ENCODE results near the gene HACD1. TPM values are rescaled to one million over a fixed set of nuclear protein-coding genes. Genes with fewer than 3 reads are reported as not detected.
"Not testable (repeated sequence)": the region's sequence is repeated elsewhere in the genome, so short reads cannot be mapped to it uniquely, and the experiment has no call there.

The HACD1 gene
- total and polyA plus RNA-seq, 2 donors (not counting 3 experiments of a cell fraction or from before 2014, with no cell fraction given) = 17.4 to 25.2 TPM

GRCh38 chr10:17590969-17591645 lies 26.1 kb downstream of the HACD1 start:
- POLR2A ChIA-PET = no interaction called here
- intact Hi-C loops (cut with micrococcal nuclease) = no loop called here

GRCh38 chr10:17589316-17589715 lies 27.9 kb downstream of the HACD1 start:
- H3K4me3 ChIP-seq (replicated peaks in 1 of 3; ENCODE audit: insufficient read depth in 1 of 3, low read depth in 1 of 3, low read length in 3 of 3); dilution Hi-C loops (cut with MboI; ENCODE audit: extremely low pct_ligation_motif_present, low sequenced_read_pairs); H3K9me1 ChIP-seq (replicated peaks; ENCODE audit: control insufficient read depth, extremely low read depth, insufficient read depth, low read length); H2AFZ ChIP-seq (ENCODE audit: low read depth, low read length); H3K4me1 ChIP-seq (ENCODE audit: control insufficient read depth, extremely low read depth, insufficient read depth, low read length); CTCF ChIA-PET; H3K27ac ChIP-seq (ENCODE audit: insufficient read depth, low read depth, low read length); intact Hi-C loops (cut with micrococcal nuclease); H4K20me1 ChIP-seq (replicated peaks; ENCODE audit: control insufficient read depth, extremely low read depth, insufficient read depth, low read length); BruUV-seq (replicated peaks); H3K9me3 ChIP-seq (replicated peaks; ENCODE audit: control insufficient read depth, insufficient read depth, low read length); H3K27me3 ChIP-seq (ENCODE audit: control insufficient read depth in 2 of 2, insufficient read depth in 2 of 2, low read length in 2 of 2); H3K79me2 ChIP-seq (ENCODE audit: control insufficient read depth, insufficient read depth, low read length); DNase-seq (ENCODE audit: low read depth, low spot score); POLR2A ChIA-PET; H3K36me3 ChIP-seq (ENCODE audit: control insufficient read depth in 2 of 2, extremely low read depth in 1 of 2, insufficient read depth in 2 of 2, low read length in 2 of 2); H3K9ac ChIP-seq (replicated peaks; ENCODE audit: extremely low read depth, insufficient read depth, low read length); FAIRE-seq; H3K4me2 ChIP-seq (ENCODE audit: insufficient read depth, low read length): not testable (repeated sequence)

More at GRCh38 chr10:17590969-17591645, 26.1 kb downstream of the HACD1 start:
- CTCF ChIA-PET = interaction anchor here (1.2 to 2.0 kb wide), 4 partner anchors 10 to 182 kb away, joined by 3 to 8 read pairs (median 4); no protein-coding TSS in a partner anchor
- dilution Hi-C loops (cut with MboI; ENCODE audit: extremely low pct_ligation_motif_present, low sequenced_read_pairs) = no loop called here
- Histone ChIP-seq H3K9me1 (replicated peaks; ENCODE audit: control insufficient read depth, extremely low read depth, insufficient read depth, low read length) (no peaks in the 10 kb centered on the region), H3K4me1 (ENCODE audit: control insufficient read depth, extremely low read depth, insufficient read depth, low read length) (peaks cover 7% of the 10 kb centered on the region), H3K27me3 (ENCODE audit: control insufficient read depth in 2 of 2, insufficient read depth in 2 of 2, low read length in 2 of 2) (no peaks in the 10 kb centered on the region), H4K20me1 (replicated peaks; ENCODE audit: control insufficient read depth, extremely low read depth, insufficient read depth, low read length) (no peaks in the 10 kb centered on the region), H3K4me3 (replicated peaks in 1 of 3; ENCODE audit: insufficient read depth in 1 of 3, low read depth in 1 of 3, low read length in 3 of 3) (no peak overlapping the region), H3K4me2 (ENCODE audit: insufficient read depth, low read length) (no peak overlapping the region), H2AFZ (ENCODE audit: low read depth, low read length) (no peak overlapping the region), H3K9ac (replicated peaks; ENCODE audit: extremely low read depth, insufficient read depth, low read length) (no peak overlapping the region), H3K9me3 (replicated peaks; ENCODE audit: control insufficient read depth, insufficient read depth, low read length) (no peaks in the 10 kb centered on the region), H3K79me2 (ENCODE audit: control insufficient read depth, insufficient read depth, low read length) (no peaks in the 10 kb centered on the region), H3K36me3 (ENCODE audit: control insufficient read depth in 2 of 2, extremely low read depth in 1 of 2, insufficient read depth in 2 of 2, low read length in 2 of 2) (no peaks in the 10 kb centered on the region), H3K27ac (ENCODE audit: insufficient read depth, low read depth, low read length) (no peak overlapping the region)
- no peak for DNase-seq (ENCODE audit: low read depth, low spot score)
- FAIRE-seq = no peak
- BruUV-seq (replicated peaks) = no TSS peak
- TF ChIP-seq POLR2AphosphoS5 (IDR thresholded peaks at IDR 0.05; ENCODE audit: insufficient read depth, low read depth, low read length) (no peak), FOS (IDR thresholded peaks at IDR 0.05; ENCODE audit: borderline replicate concordance, insufficient read depth, low read length) (no peak)

Measured in endothelial cell of umbilical vein (primary cell).